ENCODE data around the gene TUBGCP6.

DNA sequence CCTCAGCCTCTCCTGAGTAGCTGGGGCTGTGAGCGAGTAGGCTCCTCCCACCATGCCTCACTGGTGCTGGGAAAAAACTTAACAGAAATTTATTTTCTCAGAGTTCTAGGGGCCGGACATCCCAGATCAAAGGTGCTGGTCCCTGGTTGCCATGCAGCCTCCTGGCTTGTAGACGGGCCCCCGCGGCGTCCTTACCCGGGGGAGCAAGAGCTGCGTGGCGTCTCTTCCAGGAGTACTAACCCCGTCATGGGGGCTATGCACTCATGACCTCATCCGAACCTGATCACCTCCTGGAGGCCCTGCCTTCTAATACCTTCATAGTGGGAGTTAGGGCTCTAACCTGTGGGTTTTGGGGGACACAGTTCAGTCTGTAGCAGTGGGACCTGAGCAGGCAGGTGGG is 56.5 kb downstream of the TUBGCP6 start:
- TF ChIP-seq POLR2A (IDR thresholded peaks at IDR 0.05; ENCODE audit: extremely low read depth, insufficient read length) = no peak
- TF ChIP-seq, protein P1, sequence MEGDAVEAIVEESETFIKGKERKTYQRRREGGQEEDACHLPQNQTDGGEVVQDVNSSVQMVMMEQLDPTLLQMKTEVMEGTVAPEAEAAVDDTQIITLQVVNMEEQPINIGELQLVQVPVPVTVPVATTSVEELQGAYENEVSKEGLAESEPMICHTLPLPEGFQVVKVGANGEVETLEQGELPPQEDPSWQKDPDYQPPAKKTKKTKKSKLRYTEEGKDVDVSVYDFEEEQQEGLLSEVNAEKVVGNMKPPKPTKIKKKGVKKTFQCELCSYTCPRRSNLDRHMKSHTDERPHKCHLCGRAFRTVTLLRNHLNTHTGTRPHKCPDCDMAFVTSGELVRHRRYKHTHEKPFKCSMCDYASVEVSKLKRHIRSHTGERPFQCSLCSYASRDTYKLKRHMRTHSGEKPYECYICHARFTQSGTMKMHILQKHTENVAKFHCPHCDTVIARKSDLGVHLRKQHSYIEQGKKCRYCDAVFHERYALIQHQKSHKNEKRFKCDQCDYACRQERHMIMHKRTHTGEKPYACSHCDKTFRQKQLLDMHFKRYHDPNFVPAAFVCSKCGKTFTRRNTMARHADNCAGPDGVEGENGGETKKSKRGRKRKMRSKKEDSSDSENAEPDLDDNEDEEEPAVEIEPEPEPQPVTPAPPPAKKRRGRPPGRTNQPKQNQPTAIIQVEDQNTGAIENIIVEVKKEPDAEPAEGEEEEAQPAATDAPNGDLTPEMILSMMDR (IDR thresholded peaks at IDR 0.05; ENCODE audit: low read depth, low read length) = no peak
